Muscle of leg (tissue), 11 donors: ENCODE measurements around the gene RAI14. TPM values are rescaled to one million over a fixed set of nuclear protein-coding genes. Genes with fewer than 3 reads are reported as not detected.
"Not testable (repeated sequence)": the region's sequence is repeated elsewhere in the genome, so short reads cannot be mapped to it uniquely, and the experiment has no call there.

Source experiments
- DNase-seq: peaks from one replicate; pipeline ENCODE4 v3.0.0; 2013
- H3K27ac ChIP-seq: one replicate; pipeline ENCODE4 v1.5.1; 2013; ENCODE audit warnings: mild to moderate bottlenecking, low read length, control low read depth
- H3K27me3 ChIP-seq: one replicate; pipeline ENCODE4 v1.6.1; 2013; ENCODE audit warnings: low read length; ENCODE audit not compliant: control insufficient read depth, insufficient read depth
- H3K36me3 ChIP-seq: one replicate; pipeline ENCODE4 v1.6.1; 2013; ENCODE audit warnings: low read length; ENCODE audit not compliant: control insufficient read depth, insufficient read depth
- H3K4me1 ChIP-seq: one replicate; pipeline ENCODE4 v1.6.1; 2013; ENCODE audit warnings: low read length; ENCODE audit not compliant: control insufficient read depth, insufficient read depth
- H3K4me3 ChIP-seq: one replicate; pipeline ENCODE4 v1.5.1; 2013; ENCODE audit warnings: low read length, control low read depth
- H3K9me3 ChIP-seq: replicated peaks from 2 replicates; pipeline ENCODE4 v1.6.1; 2013; ENCODE audit warnings: low read depth, low read length; ENCODE audit not compliant: control insufficient read depth
- WGBS: methylation state at CpG from one replicate; pipeline ENCODE4 v1.1.5; 2013; ENCODE audit warnings: missing lambda C conversion rate; ENCODE audit not compliant: insufficient coverage; 5-methylcytosine and 5-hydroxymethylcytosine counted together
- polyA plus RNA-seq, 8 donors: library from polyadenylated mRNA; unstranded; fragments of 120-200 nt; gene quantifications; one replicate each; pipeline versions ENCODE4 v1.2.1 to v1.2.3, GENCODE V29; 2013; ENCODE audit warnings: inconsistent platforms in 1 of 8, low replicate concordance in 1 of 8; ENCODE audit not compliant: insufficient read length in 8 of 8, insufficient read depth in 1 of 8
- total RNA-seq: library from RNA; stranded (reverse); fragments of 120-200 nt; gene quantifications from one replicate; pipeline ENCODE4 v1.2.4, GENCODE V29; 2013

The RAI14 gene
- total and polyA plus RNA-seq, 9 donors = 15.7 to 40.4 (median 24.3) TPM

DNA sequence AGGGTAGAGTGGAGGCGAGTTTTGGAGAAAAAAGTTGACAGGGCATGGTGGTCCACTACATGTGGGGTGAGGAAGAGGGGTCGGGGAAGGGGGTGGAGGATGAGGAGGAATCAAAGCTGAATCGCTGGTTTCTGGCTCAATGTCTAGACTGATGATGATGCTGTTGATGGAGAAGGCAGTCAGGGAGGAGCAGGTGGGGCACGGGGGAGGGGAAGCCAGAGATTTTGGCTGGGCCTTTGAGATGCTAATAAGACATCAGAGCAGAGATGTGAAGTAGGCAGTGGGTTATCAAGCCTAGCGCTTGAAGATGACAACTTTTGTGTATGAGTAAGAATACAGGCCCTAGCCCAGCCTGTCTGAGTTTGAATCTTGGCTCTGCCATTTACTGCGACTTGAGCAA lies 150.4 kb downstream of the RAI14 start:
- WGBS = 97% methylated on average over 6 of the region's 6 CpGs
- peaks cover 8% of the 10 kb centered on the region for H3K36me3 ChIP-seq

DNA sequence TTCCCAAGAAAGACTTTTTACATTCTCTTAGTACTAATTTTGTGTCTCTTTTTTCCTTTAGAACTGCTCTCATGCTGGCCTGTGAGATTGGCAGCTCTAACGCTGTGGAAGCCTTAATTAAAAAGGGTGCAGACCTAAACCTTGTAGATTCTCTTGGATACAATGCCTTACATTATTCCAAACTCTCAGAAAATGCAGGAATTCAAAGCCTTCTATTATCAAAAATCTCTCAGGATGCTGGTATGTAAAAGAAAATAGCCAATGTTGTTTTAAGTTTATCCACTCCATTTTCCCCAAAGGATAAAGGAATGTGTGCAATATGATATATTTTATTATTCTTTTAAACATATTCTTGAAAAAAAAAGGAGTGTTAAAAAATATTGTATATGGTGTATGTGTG lies 155.6 kb downstream of the RAI14 start:
- Histone ChIP-seq H3K9me3 (no peaks in the 10 kb centered on the region), H3K4me1 (no peaks in the 10 kb centered on the region), H3K4me3 (no peak overlapping the region), H3K27me3 (no peaks in the 10 kb centered on the region), H3K36me3 (peaks cover 2% of the 10 kb centered on the region), H3K27ac (no peak overlapping the region)
- DNase-seq = no peak
- 80% methylated on average over 1 of the region's 1 CpG for WGBS

More for the DNA sequence above, 150.4 kb downstream of the RAI14 start:
- H3K27ac ChIP-seq = no peak overlapping the region
- H3K27me3 ChIP-seq = no peaks in the 10 kb centered on the region
- no peaks in the 10 kb centered on the region for H3K9me3 ChIP-seq
- H3K4me1 ChIP-seq = no peaks in the 10 kb centered on the region
- DNase-seq = no peak
- no peak overlapping the region for H3K4me3 ChIP-seq

DNA sequence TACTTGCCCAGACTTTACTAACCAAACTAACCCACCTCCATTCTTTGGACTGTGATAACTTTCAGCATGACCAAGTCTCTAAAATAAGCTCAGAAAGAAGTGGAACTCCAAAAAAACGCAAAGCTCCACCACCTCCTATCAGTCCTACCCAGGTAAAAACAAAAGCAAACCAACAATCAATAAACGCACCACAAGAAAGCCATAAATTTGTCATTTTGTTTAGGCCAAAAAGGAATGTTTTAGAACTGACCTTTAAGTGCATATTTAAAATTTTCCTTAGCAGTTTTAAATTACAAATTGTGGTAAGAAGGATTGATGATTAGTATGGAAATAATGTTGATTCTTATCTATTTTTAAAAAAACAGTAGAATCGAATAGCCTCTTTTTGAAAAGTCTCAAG lies 157.4 kb downstream of the RAI14 start:
- no peak for DNase-seq
- Histone ChIP-seq H3K27me3 (no peaks in the 10 kb centered on the region), H3K36me3 (peaks cover 1% of the 10 kb centered on the region), H3K4me3 (no peak overlapping the region), H3K4me1 (no peaks in the 10 kb centered on the region), H3K27ac (no peak overlapping the region), H3K9me3 (no peaks in the 10 kb centered on the region)
- WGBS = no CpG with 5 or more reads among the region's 3 CpGs

DNA sequence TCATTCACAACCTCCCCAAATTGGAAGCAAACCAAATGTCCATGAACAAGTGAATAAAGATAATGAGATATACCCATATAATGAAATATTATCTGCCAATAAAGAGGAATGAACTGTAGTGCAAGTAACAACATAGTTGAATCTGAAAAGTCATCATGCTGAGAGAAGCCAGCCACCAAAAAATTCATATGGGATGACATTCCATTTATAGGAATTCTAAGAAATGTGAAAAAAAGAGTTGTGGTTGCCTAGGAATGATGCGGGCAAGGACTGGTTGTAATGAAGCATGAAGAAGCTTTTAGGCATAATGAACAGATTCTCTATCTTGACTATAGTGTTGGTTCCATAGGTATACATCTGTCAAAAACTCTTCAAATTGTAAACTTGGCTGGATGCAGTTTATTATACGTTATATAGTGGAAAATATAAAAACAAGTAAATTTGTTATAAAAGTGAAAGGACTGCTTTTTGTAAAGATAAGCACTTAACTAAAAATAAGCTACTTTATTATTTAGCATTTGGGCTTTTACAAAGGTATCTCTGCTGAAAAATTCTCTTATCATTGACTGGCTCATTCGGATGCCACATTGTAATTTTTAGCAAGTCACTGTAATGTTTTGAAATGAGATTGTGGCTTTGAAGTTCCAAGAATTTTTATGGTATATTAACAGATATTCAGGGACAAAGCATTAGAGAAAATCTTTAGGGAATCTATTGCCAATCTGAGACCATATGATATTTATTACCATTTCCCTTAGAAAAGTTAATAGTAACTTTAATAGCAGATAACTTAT lies 161.6 kb downstream of the RAI14 start:
- Histone ChIP-seq H3K4me3 (no peak overlapping the region), H3K36me3 (peaks cover under 1% of the 10 kb centered on the region), H3K9me3 (no peaks in the 10 kb centered on the region), H3K27ac (no peak overlapping the region), H3K4me1 (no peaks in the 10 kb centered on the region), H3K27me3 (no peaks in the 10 kb centered on the region)
- 80% methylated on average over 1 of the region's 3 CpGs for WGBS
- DNase-seq = no peak

DNA sequence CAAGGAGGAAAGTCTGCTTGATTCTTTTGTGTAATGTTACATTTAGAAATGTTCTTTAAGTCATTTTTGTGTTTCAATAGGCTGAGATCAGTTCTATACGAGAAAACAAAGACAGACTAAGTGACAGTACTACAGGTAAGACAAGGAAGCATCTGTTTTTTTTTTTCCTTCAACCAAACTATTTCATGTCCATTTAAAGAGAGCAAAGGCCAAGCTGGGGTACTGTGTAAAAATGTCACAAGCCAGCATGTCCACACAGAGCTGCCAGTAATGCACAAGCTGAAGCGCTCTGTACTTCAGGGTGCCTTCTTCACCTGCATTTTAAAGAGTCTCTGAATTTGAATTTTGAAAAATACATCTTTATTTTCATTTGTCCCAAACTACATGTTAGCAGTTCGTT lies 162.6 kb downstream of the RAI14 start:
- Histone ChIP-seq H3K36me3 (peaks cover 5% of the 10 kb centered on the region), H3K4me1 (no peaks in the 10 kb centered on the region), H3K4me3 (no peak overlapping the region), H3K27me3 (no peaks in the 10 kb centered on the region), H3K9me3 (no peaks in the 10 kb centered on the region), H3K27ac (no peak overlapping the region)
- WGBS = no CpG with 5 or more reads among the region's 3 CpGs
- DNase-seq = no peak

GRCh38 chr5:34820593-34820992 lies 164.5 kb downstream of the RAI14 start:
- H3K27me3 ChIP-seq = no peaks in the 10 kb centered on the region
- DNase-seq = no peak
- no peak overlapping the region for H3K4me3 ChIP-seq
- H3K27ac ChIP-seq = no peak overlapping the region
- H3K4me1 ChIP-seq = no peaks in the 10 kb centered on the region
- no peaks in the 10 kb centered on the region for H3K9me3 ChIP-seq
- 89% methylated on average over 1 of the region's 1 CpG for WGBS
- peaks cover 17% of the 10 kb centered on the region for H3K36me3 ChIP-seq

DNA sequence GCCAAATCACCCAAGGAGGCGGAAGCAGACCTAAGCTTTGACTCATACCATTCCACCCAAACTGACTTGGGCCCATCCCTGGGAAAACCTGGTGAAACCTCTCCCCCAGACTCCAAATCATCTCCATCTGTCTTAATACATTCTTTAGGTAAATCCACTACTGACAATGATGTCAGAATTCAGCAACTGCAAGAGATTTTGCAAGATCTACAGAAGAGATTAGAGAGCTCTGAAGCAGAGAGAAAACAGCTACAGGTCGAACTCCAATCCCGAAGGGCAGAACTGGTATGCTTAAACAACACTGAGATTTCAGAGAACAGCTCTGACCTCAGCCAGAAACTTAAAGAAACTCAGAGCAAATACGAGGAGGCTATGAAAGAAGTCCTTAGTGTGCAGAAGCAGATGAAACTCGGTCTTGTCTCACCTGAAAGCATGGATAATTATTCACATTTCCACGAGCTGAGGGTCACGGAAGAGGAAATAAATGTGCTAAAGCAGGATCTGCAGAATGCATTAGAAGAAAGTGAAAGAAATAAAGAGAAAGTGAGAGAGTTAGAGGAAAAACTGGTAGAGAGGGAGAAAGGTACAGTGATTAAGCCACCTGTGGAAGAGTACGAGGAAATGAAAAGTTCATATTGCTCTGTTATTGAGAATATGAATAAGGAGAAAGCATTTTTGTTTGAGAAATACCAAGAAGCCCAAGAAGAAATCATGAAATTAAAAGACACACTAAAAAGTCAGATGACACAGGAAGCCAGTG lies 167.0 kb downstream of the RAI14 start:
- Histone ChIP-seq H3K4me3 (no peak overlapping the region), H3K4me1 (no peaks in the 10 kb centered on the region), H3K27ac (no peak overlapping the region), H3K27me3 (no peaks in the 10 kb centered on the region), H3K9me3 (no peaks in the 10 kb centered on the region), H3K36me3 (peaks cover 33% of the 10 kb centered on the region)
- DNase-seq = no peak
- WGBS = 69% methylated on average over 6 of the region's 8 CpGs

DNA sequence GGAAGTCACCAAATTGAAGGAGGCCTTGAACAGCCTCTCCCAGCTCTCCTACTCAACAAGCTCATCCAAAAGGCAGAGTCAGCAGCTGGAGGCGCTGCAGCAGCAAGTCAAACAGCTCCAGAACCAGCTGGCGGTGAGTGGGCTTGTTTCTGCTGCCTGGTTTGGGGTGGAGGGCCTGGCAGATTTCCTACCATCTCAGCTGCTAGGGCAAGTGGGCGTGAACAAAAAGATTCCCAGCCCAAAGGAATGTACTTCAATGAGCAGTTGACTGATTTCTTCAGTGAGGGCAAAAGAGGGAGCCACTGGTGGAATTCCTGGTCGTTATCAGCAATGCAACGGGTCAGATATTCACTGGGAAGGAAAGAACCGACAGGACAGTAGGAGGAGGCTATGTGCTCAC lies 170.2 kb downstream of the RAI14 start:
- WGBS = 90% methylated on average over 3 of the region's 6 CpGs

DNA sequence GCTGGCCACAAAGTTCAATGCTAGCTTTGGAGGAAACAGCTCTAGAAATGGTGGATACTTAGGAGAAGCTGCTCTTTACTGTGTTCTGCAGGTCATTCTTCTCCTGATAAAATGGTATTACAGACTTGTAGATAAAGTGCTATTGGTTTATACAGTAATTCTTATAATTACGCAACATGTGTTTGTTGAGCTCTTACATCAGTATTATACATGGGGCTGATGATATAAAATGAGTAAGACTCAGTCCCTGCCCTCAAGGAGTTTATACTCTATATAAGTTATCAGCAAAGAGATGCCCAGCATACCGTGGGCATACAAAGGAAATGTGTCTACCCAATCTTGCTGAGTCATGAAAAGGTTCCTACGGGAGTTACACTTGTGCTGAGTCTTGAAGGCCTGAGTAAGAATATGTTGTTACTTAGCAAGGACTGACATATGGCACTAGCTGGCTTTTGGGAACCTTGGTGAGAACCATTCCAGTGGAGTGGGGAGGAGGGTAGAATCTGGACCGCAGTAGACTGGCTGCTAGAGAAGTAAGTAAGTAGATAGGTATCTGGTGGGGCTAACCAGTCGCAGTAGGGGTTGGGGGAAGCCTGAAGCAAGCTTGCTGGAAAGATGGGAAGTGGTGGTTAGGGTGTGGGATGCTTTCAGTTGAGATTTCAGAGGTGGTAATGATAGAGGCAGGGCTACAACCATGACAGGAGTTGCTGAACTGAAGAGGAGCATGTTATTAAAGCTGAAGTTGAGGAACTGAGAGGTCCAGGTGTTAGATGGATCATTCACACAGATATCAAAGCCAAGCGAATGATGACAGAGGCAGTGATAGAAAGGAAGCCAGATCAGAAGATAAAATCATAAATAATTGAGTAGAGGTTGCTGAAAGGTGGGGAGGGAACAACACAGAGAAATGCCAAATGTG lies 171.7 kb downstream of the RAI14 start:
- Histone ChIP-seq H3K4me1 (no peaks in the 10 kb centered on the region), H3K9me3 (no peaks in the 10 kb centered on the region), H3K36me3 (peaks cover 40% of the 10 kb centered on the region), H3K27me3 (no peaks in the 10 kb centered on the region), H3K4me3 (no peak overlapping the region), H3K27ac (no peak overlapping the region)
- DNase-seq = no peak
- 100% methylated on average over 4 of the region's 6 CpGs for WGBS

More for the DNA sequence above, 170.2 kb downstream of the RAI14 start:
- no peaks in the 10 kb centered on the region for H3K27me3 ChIP-seq
- no peak overlapping the region for H3K4me3 ChIP-seq
- H3K4me1 ChIP-seq = no peaks in the 10 kb centered on the region
- H3K27ac ChIP-seq = no peak overlapping the region
- peaks cover 41% of the 10 kb centered on the region for H3K36me3 ChIP-seq
- no peak for DNase-seq
- H3K9me3 ChIP-seq = no peaks in the 10 kb centered on the region

GRCh38 chr5:34830827-34831226 lies 174.7 kb downstream of the RAI14 start:
- peaks cover 24% of the 10 kb centered on the region for H3K36me3 ChIP-seq
- DNase-seq, H3K4me1 ChIP-seq, H3K9me3 ChIP-seq, H3K27ac ChIP-seq, H3K27me3 ChIP-seq, H3K4me3 ChIP-seq: not testable (repeated sequence)
- 96% methylated on average over 5 of the region's 7 CpGs for WGBS
